ENCODE measurements around the gene ACOXL. TPM values are rescaled to one million over a fixed set of nuclear protein-coding genes. Genes with fewer than 3 reads are reported as not detected.

The ACOXL gene
- total RNA-seq, 1 experiment from 2014 or later, result not detected

DNA sequence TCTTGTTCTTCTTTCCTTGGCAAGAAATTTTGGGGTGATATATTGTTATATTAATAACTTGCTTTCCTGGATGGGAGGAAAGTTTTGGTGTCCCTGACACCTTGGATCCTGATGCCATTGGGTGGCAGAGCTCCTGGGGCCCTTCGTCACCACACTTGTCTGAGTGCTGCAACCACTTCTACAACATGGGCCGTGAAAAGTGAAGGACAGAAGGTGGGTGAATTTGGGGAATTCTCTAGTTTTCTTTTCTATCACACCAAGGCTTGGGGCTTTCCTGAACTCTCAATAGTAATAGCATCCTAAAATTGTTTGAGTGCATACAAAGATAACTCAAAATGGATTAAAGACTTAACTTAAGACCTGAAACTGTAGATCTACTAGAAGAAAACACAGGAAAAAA is 10.0 kb downstream of the ACOXL start:
- no peak for DNase-seq
- no peak overlapping the region for H3K9ac ChIP-seq (ENCODE audit: low read length)
- no peaks in the 10 kb centered on the region for H3K9me3 ChIP-seq (ENCODE audit: low read length)
- H2AFZ ChIP-seq (ENCODE audit: low read length), result no peak overlapping the region
- H3K9me2 ChIP-seq (replicated peaks; ENCODE audit: insufficient read depth, low read length), result no peaks in the 10 kb centered on the region
- no peak overlapping the region for H3K4me2 ChIP-seq (ENCODE audit: low read depth, low read length, poor library complexity, severe bottlenecking)
- no peaks in the 10 kb centered on the region for H3K36me3 ChIP-seq (ENCODE audit: insufficient read depth, low read length)
- H3K27ac ChIP-seq (ENCODE audit: low read length), result no peak overlapping the region
- H3K27me3 ChIP-seq (ENCODE audit: low read length), result no peaks in the 10 kb centered on the region
- H4K20me1 ChIP-seq (ENCODE audit: insufficient read depth, low read depth, low read length), result no peaks in the 10 kb centered on the region
- H3K4me1 ChIP-seq (ENCODE audit: low read length), result no peaks in the 10 kb centered on the region
- no peaks in the 10 kb centered on the region for H3K79me2 ChIP-seq (ENCODE audit: low read length)
- H3K4me3 ChIP-seq (ENCODE audit: low read length), result no peak overlapping the region

DNA sequence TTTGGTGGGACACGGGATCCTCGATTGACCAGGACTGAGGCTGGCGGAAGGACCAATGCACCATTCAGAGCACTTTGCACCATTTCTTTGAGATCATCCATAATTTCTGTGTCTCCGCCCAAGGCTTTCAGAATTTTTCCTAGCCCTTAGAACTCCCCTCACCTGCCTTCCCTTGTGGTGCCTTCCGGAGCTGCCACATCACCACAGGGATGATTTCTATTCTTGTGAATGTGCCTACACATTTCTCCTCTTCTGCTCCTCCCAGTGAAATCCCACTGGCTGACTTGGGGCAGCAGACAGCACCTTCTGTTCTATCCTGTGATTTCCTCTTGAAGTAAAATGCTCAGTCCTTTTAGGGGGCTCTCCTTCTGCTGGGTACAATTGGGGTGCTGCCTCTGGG is 11.2 kb downstream of the ACOXL start:
- H3K4me3 ChIP-seq (ENCODE audit: low read length), result no peak overlapping the region
- H3K9ac ChIP-seq (ENCODE audit: low read length), result no peak overlapping the region
- no peak overlapping the region for H3K4me2 ChIP-seq (ENCODE audit: low read depth, low read length, poor library complexity, severe bottlenecking)
- no peaks in the 10 kb centered on the region for H3K36me3 ChIP-seq (ENCODE audit: insufficient read depth, low read length)
- H3K27me3 ChIP-seq (ENCODE audit: low read length), result no peaks in the 10 kb centered on the region
- no peaks in the 10 kb centered on the region; the same call in 1 of the 2 replicates for H4K20me1 ChIP-seq (ENCODE audit: insufficient read depth, low read depth, low read length)
- H3K27ac ChIP-seq (ENCODE audit: low read length), result no peak overlapping the region
- no peak for DNase-seq
- H3K9me3 ChIP-seq (ENCODE audit: low read length), result no peaks in the 10 kb centered on the region
- H2AFZ ChIP-seq (ENCODE audit: low read length), result no peak overlapping the region
- no peaks in the 10 kb centered on the region for H3K79me2 ChIP-seq (ENCODE audit: low read length)
- H3K4me1 ChIP-seq (ENCODE audit: low read length), result peaks cover 6% of the 10 kb centered on the region
- no peaks in the 10 kb centered on the region for H3K9me2 ChIP-seq (replicated peaks; ENCODE audit: insufficient read depth, low read length)

DNA sequence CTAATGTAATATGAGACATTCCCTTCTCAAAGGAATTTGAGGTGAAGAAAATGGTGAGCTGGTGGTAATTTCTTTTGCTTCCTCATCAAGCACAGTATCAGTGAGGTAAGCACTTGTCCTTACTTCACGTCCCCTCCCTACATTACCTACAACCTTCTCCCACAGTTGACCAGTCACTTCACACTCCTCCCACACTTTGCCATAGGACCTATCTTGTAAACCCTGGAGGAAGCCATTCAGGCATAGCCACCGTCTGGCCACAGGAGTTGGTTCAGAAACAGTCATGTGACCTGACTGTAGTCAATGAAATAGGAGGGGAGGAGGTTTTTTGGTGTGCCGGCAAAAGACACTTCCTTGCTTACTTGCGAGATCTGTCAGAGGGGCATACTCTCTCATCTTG is 12.1 kb downstream of the ACOXL start:
- Histone ChIP-seq H4K20me1 (ENCODE audit: insufficient read depth, low read depth, low read length) (no peaks in the 10 kb centered on the region; the same call in 1 of the 2 replicates), H3K9me3 (ENCODE audit: low read length) (no peaks in the 10 kb centered on the region), H3K4me3 (ENCODE audit: low read length) (no peak overlapping the region), H3K79me2 (ENCODE audit: low read length) (no peaks in the 10 kb centered on the region), H2AFZ (ENCODE audit: low read length) (no peak overlapping the region), H3K4me1 (ENCODE audit: low read length) (peaks cover 10% of the 10 kb centered on the region), H3K9me2 (replicated peaks; ENCODE audit: insufficient read depth, low read length) (no peaks in the 10 kb centered on the region), H3K36me3 (ENCODE audit: insufficient read depth, low read length) (no peaks in the 10 kb centered on the region), H3K4me2 (ENCODE audit: low read depth, low read length, poor library complexity, severe bottlenecking) (no peak overlapping the region), H3K9ac (ENCODE audit: low read length) (no peak overlapping the region), H3K27me3 (ENCODE audit: low read length) (no peaks in the 10 kb centered on the region), H3K27ac (ENCODE audit: low read length) (no peak overlapping the region)
- DNase-seq, result no peak

DNA sequence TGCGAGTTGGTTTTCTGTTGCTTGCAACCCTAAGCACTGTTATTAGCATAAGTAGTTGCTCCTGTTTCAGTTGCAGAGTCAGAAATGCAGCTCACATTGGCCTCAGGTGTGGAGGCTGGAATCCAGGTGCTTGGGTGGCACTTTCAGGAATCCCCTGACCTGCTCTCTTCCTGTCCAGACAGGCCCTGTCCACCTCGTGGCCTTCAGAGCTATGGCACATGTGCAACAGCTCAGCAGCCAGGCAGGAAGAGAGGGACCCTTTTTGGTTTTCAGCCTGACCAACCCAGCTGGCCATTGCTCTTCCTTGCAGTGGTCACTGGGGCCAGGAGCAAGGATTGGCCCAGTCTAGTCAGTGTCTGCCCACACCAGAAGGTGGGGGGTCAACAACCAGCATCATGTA is 12.7 kb downstream of the ACOXL start:
- Histone ChIP-seq H3K9me2 (replicated peaks; ENCODE audit: insufficient read depth, low read length) (no peaks in the 10 kb centered on the region), H3K4me2 (ENCODE audit: low read depth, low read length, poor library complexity, severe bottlenecking) (no peak overlapping the region), H4K20me1 (ENCODE audit: insufficient read depth, low read depth, low read length) (no peaks in the 10 kb centered on the region; the same call in 1 of the 2 replicates), H3K79me2 (ENCODE audit: low read length) (no peaks in the 10 kb centered on the region), H3K9me3 (ENCODE audit: low read length) (no peaks in the 10 kb centered on the region), H3K4me1 (ENCODE audit: low read length) (peaks cover 10% of the 10 kb centered on the region), H3K36me3 (ENCODE audit: insufficient read depth, low read length) (no peaks in the 10 kb centered on the region), H3K27me3 (ENCODE audit: low read length) (no peaks in the 10 kb centered on the region), H2AFZ (ENCODE audit: low read length) (no peak overlapping the region), H3K9ac (ENCODE audit: low read length) (no peak overlapping the region), H3K27ac (ENCODE audit: low read length) (no peak overlapping the region), H3K4me3 (ENCODE audit: low read length) (no peak overlapping the region)
- DNase-seq, result no peak

DNA sequence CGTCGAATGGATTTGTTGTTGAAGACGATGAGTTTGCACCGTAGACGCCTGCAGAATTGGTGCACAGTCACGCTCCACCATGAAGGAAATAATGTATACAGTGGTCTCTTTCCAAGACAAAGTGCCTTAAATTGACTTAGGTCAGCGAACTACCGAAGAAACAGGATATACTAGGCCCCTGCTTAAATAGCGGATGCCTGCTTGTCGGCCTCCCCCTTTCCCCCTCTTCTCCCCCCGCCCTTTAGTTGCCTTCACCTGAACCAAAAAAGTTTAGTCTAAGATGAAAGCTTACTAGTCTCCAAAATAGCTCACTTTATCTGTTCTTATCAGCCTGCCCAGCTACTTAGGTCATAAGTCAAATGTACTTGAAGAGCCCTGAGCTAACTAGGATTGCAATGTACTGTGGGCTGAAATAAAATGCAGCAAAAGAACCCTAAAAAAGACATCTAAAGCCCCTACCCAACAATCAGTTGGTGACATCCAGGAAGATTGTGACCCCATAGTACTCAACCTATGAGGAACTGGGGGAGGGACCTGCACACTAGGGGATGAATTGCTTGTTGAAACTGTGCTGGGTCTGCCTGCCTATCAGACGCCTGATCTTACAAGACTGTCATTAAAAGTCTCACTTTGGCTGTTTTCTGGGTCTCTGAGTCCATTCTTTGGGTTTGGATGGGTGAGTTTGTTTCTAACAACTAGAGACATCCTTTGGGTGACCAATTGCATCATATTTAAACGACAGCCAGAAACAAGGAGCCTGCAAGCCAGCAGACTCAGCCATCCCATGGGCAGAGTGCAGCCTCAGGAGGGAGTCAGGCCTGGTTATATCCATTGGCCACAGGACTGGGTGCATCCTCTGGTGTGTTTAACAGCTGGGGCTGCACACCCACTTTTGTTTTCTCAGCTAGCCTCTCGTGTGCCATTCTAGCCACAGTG is 14.5 kb downstream of the ACOXL start:
- Histone ChIP-seq H3K9me2 (replicated peaks; ENCODE audit: insufficient read depth, low read length) (no peaks in the 10 kb centered on the region), H3K36me3 (ENCODE audit: insufficient read depth, low read length) (no peaks in the 10 kb centered on the region), H3K27ac (ENCODE audit: low read length) (no peak overlapping the region), H3K79me2 (ENCODE audit: low read length) (no peaks in the 10 kb centered on the region), H3K9me3 (ENCODE audit: low read length) (no peaks in the 10 kb centered on the region), H3K4me3 (ENCODE audit: low read length) (no peak overlapping the region), H2AFZ (ENCODE audit: low read length) (no peak overlapping the region), H4K20me1 (ENCODE audit: insufficient read depth, low read depth, low read length) (no peaks in the 10 kb centered on the region; the same call in 1 of the 2 replicates), H3K4me2 (ENCODE audit: low read depth, low read length, poor library complexity, severe bottlenecking) (no peak overlapping the region), H3K9ac (ENCODE audit: low read length) (no peak overlapping the region), H3K27me3 (ENCODE audit: low read length) (no peaks in the 10 kb centered on the region), H3K4me1 (ENCODE audit: low read length) (peaks cover 10% of the 10 kb centered on the region)
- no peak for DNase-seq

DNA sequence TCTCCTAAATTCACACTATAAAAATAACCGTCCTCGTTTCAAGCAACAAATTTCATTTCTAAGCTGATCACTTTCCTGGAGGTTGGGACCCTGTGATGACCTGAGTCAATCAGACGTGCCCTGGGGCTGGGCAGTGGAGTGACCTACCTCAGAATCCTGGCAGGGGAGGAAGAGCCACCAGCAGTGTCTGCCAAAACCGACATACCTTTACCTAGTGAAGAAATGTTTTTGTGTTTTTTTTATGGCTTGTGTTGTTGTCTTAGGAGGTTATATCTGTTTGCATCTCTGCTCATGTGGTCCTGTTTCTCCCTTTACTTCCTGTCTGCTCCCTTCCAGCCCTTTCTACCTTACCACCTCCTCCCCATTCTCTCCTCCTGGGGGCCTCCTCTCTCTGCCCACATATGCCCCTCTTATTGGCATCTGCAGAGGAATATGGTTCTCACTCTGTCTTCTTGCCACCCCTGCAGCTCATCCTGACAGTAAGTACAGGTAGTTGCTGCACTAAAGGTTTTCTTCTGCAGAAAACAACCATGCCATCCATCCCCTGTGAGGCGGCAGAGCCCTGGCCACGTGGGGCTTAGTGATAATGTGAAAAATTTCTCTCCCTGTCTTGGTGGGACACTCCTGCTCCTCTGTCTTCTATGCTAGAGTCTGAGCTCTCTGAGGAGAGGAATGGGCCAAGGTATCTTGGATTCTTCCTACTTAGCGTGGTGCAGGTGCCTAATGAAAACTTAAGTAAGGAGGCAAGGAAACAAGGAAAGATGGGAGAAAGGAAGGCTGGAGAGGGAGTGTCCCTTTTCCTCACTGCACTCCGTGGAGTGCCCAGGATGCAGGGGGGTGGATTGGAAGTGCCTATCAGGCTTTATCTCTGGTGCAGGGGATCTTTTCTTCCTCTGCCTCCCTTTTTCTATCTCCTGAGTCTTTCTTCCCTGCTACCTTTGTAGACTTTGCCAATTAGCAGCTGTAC is 15.4 kb downstream of the ACOXL start:
- Histone ChIP-seq H3K36me3 (ENCODE audit: insufficient read depth, low read length) (no peaks in the 10 kb centered on the region), H3K27ac (ENCODE audit: low read length) (no peak overlapping the region), H2AFZ (ENCODE audit: low read length) (no peak overlapping the region), H3K9me3 (ENCODE audit: low read length) (no peaks in the 10 kb centered on the region), H3K27me3 (ENCODE audit: low read length) (no peaks in the 10 kb centered on the region), H3K4me2 (ENCODE audit: low read depth, low read length, poor library complexity, severe bottlenecking) (no peak overlapping the region), H3K9me2 (replicated peaks; ENCODE audit: insufficient read depth, low read length) (no peaks in the 10 kb centered on the region), H3K9ac (ENCODE audit: low read length) (no peak overlapping the region), H3K79me2 (ENCODE audit: low read length) (no peaks in the 10 kb centered on the region), H3K4me3 (ENCODE audit: low read length) (no peak overlapping the region), H4K20me1 (ENCODE audit: insufficient read depth, low read depth, low read length) (no peaks in the 10 kb centered on the region; the same call in 1 of the 2 replicates), H3K4me1 (ENCODE audit: low read length) (peaks cover 10% of the 10 kb centered on the region)
- DNase-seq, result no peak

DNA sequence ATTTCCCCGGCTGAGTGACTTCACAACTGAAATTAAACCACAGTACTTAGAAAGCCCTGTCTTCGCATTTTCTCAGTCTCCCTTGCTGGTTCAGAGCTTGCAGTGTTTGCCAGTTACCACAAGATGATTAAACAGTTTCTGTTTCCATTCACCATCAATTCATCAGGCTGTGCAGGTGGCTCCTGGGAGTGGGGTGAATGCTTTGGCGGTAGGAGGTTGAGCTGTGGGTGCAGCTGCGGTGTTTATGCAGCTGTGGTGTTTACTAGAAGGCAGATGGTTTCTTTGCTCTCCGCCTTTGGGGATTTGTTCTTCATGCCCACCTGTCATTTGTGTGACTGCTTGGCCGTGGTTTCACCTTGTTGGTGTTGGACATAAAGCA is 16.1 kb downstream of the ACOXL start:
- Histone ChIP-seq H3K4me1 (ENCODE audit: low read length) (peaks cover 10% of the 10 kb centered on the region), H3K79me2 (ENCODE audit: low read length) (no peaks in the 10 kb centered on the region), H4K20me1 (ENCODE audit: insufficient read depth, low read depth, low read length) (no peaks in the 10 kb centered on the region; the same call in 1 of the 2 replicates), H2AFZ (ENCODE audit: low read length) (no peak overlapping the region), H3K27ac (ENCODE audit: low read length) (no peak overlapping the region), H3K4me3 (ENCODE audit: low read length) (no peak overlapping the region), H3K9ac (ENCODE audit: low read length) (no peak overlapping the region), H3K4me2 (ENCODE audit: low read depth, low read length, poor library complexity, severe bottlenecking) (no peak overlapping the region), H3K9me3 (ENCODE audit: low read length) (no peaks in the 10 kb centered on the region), H3K27me3 (ENCODE audit: low read length) (no peaks in the 10 kb centered on the region), H3K9me2 (replicated peaks; ENCODE audit: insufficient read depth, low read length) (no peaks in the 10 kb centered on the region), H3K36me3 (ENCODE audit: insufficient read depth, low read length) (no peaks in the 10 kb centered on the region)
- no peak for DNase-seq

DNA sequence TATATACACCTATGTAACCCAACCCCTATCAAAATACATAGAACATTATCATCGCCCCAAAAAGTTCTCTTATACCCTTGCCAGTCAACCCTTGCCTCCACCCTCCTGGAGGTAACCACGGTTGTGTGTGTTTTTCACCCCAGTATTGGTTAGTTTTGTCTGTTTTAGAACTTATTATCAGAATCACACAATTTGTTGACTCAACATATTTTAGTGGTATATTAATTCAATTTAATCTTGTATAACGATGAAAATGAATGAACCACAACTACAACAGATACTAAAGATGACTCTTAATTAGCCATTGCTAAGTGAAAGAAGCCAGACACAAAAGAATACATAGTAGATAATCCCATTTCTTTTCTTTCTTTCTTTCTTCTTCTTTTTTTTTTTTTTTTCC is 19.3 kb downstream of the ACOXL start:
- H3K9me2 ChIP-seq (replicated peaks; ENCODE audit: insufficient read depth, low read length), result no peaks in the 10 kb centered on the region
- no peak for DNase-seq
- H3K9me3 ChIP-seq (ENCODE audit: low read length), result no peaks in the 10 kb centered on the region

More for the DNA sequence above, 19.3 kb downstream of the ACOXL start:
- no peak overlapping the region for H3K4me2 ChIP-seq (ENCODE audit: low read depth, low read length, poor library complexity, severe bottlenecking)
- H4K20me1 ChIP-seq (ENCODE audit: insufficient read depth, low read depth, low read length), result no peaks in the 10 kb centered on the region; the same call in 1 of the 2 replicates
- H3K27me3 ChIP-seq (ENCODE audit: low read length), result no peaks in the 10 kb centered on the region
- H2AFZ ChIP-seq (ENCODE audit: low read length), result no peak overlapping the region
- H3K4me1 ChIP-seq (ENCODE audit: low read length), result peaks cover 10% of the 10 kb centered on the region
- no peak overlapping the region for H3K4me3 ChIP-seq (ENCODE audit: low read length)
- no peaks in the 10 kb centered on the region for H3K79me2 ChIP-seq (ENCODE audit: low read length)
- H3K36me3 ChIP-seq (ENCODE audit: insufficient read depth, low read length), result no peaks in the 10 kb centered on the region
- H3K9ac ChIP-seq (ENCODE audit: low read length), result no peak overlapping the region
- H3K27ac ChIP-seq (ENCODE audit: low read length), result no peak overlapping the region
